Islet of Langerhans (tissue), 1 donor: ENCODE data around the gene NR2E3.

Source experiments
- FAIRE-seq: peaks from one replicate; lab custom pipeline; 2011; peaks lifted over from hg19 to GRCh38; lab: Jason Lieb, UNC

The NR2E3 gene

GRCh38 chr15:71791975-71792374 is 18.4 kb upstream of the NR2E3 start:
- no peak for FAIRE-seq

- FAIRE-seq = no peak
Measured at GRCh38 chr15:71792521-71792920, 17.8 kb upstream of the NR2E3 start.

GRCh38 chr15:71798641-71799040 is 11.7 kb upstream of the NR2E3 start:
- no peak for FAIRE-seq

- FAIRE-seq = no peak
Measured at GRCh38 chr15:71800190-71800589, 10.2 kb upstream of the NR2E3 start.

- FAIRE-seq = peak; percentile 83
Measured at GRCh38 chr15:71800835-71801745, 9.3 kb upstream of the NR2E3 start.

- no peak for FAIRE-seq
Measured at GRCh38 chr15:71801935-71802655, 8.3 kb upstream of the NR2E3 start.

GRCh38 chr15:71802770-71803169 is 7.6 kb upstream of the NR2E3 start:
- no peak for FAIRE-seq

GRCh38 chr15:71804226-71804625 is 6.1 kb upstream of the NR2E3 start:
- FAIRE-seq = no peak

DNA sequence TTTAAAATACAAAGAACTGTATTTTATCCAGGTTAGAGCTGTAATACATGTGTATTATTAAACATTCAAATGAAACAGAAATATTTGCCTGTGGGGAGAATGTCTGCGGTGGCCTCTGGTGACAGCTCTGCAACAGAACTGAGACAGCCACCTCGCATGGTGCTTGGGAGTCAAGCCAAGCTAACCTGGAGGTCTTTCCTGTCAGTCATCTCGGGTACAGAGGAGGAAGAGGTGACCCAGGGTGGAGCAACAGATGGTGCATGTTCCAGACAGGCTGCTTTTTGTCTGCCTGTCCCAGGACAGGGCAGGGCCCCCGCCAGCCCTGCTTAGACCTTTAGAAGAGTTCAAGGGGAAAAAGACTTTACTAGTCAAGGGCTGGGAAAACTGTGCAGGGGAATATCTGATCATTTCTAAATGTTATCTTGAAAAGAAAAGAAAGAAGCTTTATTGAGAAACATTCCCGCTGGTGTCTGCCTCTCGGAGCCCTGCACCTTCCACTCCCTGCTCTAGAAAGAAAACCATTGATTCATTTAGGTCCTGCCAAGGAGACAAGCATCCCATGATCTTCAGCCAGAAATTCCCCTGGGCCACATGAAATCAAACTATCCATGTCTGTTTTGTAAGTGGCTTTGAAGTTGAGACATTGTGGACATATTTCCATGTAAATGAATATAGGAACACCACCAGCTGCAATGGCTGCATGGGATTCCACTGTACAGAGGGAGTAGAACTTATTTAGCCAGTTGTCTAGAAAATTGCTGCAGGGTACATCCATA is 5.5 kb upstream of the NR2E3 start:
- no peak for FAIRE-seq

DNA sequence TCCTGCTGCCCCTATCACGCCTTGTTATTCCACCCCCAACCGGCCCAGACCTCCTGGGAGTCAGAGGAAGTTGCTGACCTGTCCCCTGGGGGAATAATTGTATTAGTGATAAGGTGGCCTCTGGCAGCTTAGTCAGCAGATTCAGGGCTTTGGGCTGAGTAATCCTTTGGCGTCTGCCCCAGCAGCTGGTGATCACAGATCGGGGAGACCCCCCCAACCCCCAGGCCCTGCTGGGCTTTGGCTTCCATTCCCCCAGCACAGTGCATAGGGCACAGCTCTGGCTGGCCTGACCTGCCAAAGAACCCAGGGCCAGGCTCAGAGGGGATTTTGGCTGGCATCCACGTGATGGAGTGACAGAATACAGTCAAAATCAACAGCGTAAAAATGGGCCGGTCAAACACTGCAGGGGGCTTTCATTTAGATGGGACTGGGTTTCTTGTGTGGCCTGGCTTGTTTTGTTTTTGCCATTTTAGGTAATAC is 3.9 kb upstream of the NR2E3 start:
- no peak for FAIRE-seq

DNA sequence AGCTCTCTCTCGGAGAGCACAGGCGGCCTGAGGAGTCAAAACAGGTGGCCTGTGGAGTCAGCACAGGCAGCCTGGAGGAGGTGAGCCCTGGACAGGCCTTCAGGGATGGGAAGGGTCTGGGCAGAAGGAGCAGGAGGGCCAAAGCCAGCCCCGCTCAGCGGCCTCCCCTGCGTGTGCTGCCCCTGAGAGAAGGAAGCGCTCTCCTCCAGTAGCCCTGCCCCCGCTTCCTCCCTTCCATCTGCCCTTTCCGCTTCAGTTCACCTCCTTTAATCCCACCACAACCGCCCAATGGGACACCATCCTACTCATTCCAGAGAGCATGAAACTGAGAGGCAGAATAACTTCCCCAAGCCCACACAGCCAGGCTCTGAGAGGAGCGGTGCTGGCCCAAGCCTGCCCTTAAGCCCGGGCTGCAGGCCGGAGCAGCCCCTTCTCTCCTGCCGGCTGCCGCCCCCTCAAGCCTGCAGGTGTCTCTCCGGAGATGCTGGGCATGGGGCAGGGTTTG is 3.2 kb upstream of the NR2E3 start:
- FAIRE-seq = no peak

GRCh38 chr15:71807691-71808091 is 2.7 kb upstream of the NR2E3 start:
- FAIRE-seq = no peak

GRCh38 chr15:71808311-71809020 is 1.9 kb upstream of the NR2E3 start:
- no peak for FAIRE-seq

DNA sequence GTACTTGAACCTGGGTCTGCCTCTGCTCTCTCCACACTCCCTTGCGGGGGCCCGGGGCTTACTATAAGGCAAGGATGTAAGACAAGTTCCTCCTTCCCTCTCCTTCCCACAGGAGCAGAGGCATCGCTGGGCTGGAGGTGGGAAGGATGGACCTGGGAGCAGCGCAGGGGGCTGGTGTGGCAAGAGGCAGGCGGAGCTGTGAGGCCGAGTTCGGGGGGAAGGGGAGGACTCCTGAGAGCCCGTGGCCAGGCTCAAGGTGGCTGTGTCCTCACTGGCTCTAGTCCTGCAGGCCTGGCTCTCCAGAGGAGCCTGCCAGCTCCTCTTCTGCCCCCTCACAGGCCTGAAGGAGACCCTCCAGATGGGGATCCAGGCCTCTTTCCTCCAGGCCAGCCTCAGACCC is 1.0 kb upstream of the NR2E3 start:
- no peak for FAIRE-seq

DNA sequence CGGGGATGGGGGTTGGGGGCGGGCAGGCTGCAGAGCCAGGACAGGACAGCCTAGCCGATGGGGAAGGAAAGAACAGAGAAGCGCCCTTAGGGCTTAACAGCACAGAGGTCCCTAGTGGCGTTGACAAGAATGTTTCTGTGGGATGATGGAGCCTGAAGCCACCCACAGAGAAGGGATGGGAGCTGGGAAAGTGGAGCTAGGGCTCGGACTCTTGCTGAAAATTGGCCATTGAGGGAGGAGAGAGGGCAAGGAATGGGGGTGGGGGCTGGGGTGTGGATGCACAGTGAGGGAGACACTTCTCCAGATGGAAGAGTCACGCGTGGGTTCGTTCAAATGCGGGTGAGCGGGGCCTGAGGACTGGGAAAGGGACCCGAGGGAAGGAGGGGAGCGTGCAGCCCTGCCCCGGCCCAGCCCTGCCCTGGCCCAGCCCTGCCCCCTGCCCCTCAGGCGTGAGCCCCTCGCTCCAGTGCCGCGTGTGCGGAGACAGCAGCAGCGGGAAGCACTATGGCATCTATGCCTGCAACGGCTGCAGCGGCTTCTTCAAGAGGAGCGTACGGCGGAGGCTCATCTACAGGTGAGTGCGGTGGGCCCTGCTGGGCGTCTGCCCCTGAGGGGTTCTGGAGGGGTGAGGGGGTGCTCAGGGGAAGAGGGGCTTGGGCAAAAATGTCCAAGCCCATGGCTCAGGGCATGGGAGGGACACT is 832 bp downstream of the NR2E3 start:
- no peak for FAIRE-seq

- no peak for FAIRE-seq
Measured at GRCh38 chr15:71811752-71812735, 1.7 kb downstream of the NR2E3 start.

- no peak for FAIRE-seq
Measured at GRCh38 chr15:71812966-71813722, 2.8 kb downstream of the NR2E3 start.

DNA sequence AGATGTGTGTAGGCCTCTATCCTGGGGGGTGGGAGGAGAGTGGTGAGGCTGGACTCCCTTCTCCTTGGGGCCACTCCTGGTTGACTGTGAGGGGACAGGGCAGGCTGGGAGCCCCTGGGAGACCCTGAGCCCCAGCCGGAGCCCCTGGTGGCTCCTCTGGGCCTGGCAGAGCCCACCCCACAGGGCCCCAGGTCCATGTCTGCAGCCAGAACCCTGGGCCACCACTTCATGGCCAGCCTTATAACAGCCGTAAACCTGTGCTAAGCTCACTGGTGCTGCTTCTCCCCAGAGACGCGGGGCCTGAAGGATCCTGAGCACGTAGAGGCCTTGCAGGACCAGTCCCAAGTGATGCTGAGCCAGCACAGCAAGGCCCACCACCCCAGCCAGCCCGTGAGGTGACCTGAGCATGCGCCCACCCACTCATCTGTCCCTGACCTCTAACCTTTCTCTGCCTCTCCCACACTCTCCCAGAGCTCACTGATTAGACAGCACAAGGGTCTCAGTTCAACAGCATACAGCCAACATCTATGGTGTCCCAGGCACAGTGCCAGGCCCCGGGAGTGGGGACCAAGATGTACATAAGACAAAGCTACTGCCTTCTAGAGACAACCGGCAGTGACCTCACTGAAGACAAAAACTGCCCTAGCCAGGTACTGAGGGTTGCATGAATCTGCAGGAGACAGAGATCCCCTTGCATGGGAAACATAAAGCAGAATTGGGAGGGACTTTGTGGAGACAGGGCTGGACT is 3.5 kb downstream of the NR2E3 start:
- FAIRE-seq = no peak
